Measurements from ENCODE around the gene NAGS. TPM values are rescaled to one million over a fixed set of nuclear protein-coding genes. Genes with fewer than 3 reads are reported as not detected.

Gene NAGS
- total RNA-seq, 1 experiment from 2014 or later = 3.7 TPM

DNA sequence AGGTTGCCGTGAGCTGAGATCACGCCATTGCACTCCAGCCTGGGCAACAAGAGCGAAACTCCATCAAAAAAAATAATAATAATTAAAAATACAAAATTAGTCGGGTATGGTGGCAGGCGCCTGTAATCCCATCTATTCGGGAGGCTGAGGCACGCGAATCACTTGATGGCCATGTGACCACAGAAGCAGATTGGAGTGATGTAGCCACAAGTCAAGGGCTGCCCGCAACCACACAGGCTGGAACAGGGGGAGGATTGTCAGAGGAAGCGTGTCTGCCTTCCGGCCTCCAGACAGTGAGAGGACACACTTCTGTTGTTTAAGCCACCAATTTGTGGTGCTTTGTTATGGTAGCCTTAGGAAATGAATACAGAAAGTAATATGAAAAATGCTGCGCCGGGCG, 11.8 kb upstream of the NAGS start:
- no peak overlapping the region for H2BK15ac ChIP-seq (ENCODE audit: low read depth, low read length)
- H2BK120ac ChIP-seq (ENCODE audit: low read depth, low read length, poor library complexity, severe bottlenecking) = no peak overlapping the region
- H3K18ac ChIP-seq (ENCODE audit: insufficient read length, low read depth, low read length) = no peak overlapping the region
- H3K4me3 Mint-ChIP-seq = no peak overlapping the region
- H2AFZ ChIP-seq (ENCODE audit: low read length) = no peak overlapping the region
- H4K8ac ChIP-seq (replicated peaks; ENCODE audit: insufficient read length, low read depth, low read length) = no peak overlapping the region
- no peaks in the 10 kb centered on the region for H4K20me1 ChIP-seq (ENCODE audit: control insufficient read depth, insufficient read depth, insufficient read length)
- no peak overlapping the region for H3T11ph ChIP-seq (ENCODE audit: low read length)
- H2AK5ac ChIP-seq (ENCODE audit: insufficient read length, low read length) = no peak overlapping the region
- no peaks in the 10 kb centered on the region for H3K36me3 Mint-ChIP-seq (ENCODE audit: insufficient read depth in 1 of 3, low read depth in 3 of 3)
- no peak overlapping the region for H4K5ac ChIP-seq (ENCODE audit: insufficient read length, low read depth, low read length)
- no peak overlapping the region for H2BK20ac ChIP-seq (ENCODE audit: low read depth, low read length, poor library complexity, severe bottlenecking)
- peaks cover 20% of the 10 kb centered on the region for H3K27me3 Mint-ChIP-seq (ENCODE audit: low read depth)
- H3K4me2 ChIP-seq (ENCODE audit: insufficient read depth, insufficient read length, low read length) = no peak overlapping the region
- no peak overlapping the region for H3K9ac ChIP-seq (ENCODE audit: extremely low read depth, insufficient read length, low read length)
- no peak overlapping the region for H3K23ac ChIP-seq (ENCODE audit: insufficient read length, low read depth, low read length)
- H3K27ac Mint-ChIP-seq = no peak overlapping the region
- H2BK12ac ChIP-seq (ENCODE audit: insufficient read length, low read depth, low read length) = no peak overlapping the region
- no peaks in the 10 kb centered on the region for H3K79me1 ChIP-seq (ENCODE audit: insufficient read depth, low read depth, low read length, poor library complexity, severe bottlenecking)
- no peaks in the 10 kb centered on the region for H3K9me3 Mint-ChIP-seq
- WGBS (ENCODE audit: extremely low coverage, insufficient read length, low lambda C conversion rate) = no CpG with 5 or more reads among the region's 14 CpGs
- H3K4ac ChIP-seq (ENCODE audit: low read depth, low read length) = no peak overlapping the region
- no peaks in the 10 kb centered on the region for H3K79me2 ChIP-seq (ENCODE audit: insufficient read depth, low read length)
- H3K14ac ChIP-seq (ENCODE audit: insufficient read depth, low read length) = no peak overlapping the region
- H2BK5ac ChIP-seq (ENCODE audit: insufficient read length, low read length) = no peak overlapping the region
- no peak overlapping the region for H3K56ac ChIP-seq (ENCODE audit: insufficient read length, low read depth, low read length)
- H3K4me1 ChIP-seq (ENCODE audit: insufficient read depth, low read length) = no peaks in the 10 kb centered on the region
- TF ChIP-seq, protein P1, sequence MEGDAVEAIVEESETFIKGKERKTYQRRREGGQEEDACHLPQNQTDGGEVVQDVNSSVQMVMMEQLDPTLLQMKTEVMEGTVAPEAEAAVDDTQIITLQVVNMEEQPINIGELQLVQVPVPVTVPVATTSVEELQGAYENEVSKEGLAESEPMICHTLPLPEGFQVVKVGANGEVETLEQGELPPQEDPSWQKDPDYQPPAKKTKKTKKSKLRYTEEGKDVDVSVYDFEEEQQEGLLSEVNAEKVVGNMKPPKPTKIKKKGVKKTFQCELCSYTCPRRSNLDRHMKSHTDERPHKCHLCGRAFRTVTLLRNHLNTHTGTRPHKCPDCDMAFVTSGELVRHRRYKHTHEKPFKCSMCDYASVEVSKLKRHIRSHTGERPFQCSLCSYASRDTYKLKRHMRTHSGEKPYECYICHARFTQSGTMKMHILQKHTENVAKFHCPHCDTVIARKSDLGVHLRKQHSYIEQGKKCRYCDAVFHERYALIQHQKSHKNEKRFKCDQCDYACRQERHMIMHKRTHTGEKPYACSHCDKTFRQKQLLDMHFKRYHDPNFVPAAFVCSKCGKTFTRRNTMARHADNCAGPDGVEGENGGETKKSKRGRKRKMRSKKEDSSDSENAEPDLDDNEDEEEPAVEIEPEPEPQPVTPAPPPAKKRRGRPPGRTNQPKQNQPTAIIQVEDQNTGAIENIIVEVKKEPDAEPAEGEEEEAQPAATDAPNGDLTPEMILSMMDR (conservative IDR thresholded peaks at IDR 0.05) = no peak
- peaks cover 6% of the 10 kb centered on the region for H3K23me2 ChIP-seq (ENCODE audit: insufficient read length, low read depth, low read length, poor library complexity, severe bottlenecking)
- no peak overlapping the region for H3K27ac ChIP-seq (ENCODE audit: insufficient read length, low read depth, low read length)
- no peak overlapping the region for H4K91ac ChIP-seq (ENCODE audit: insufficient read length, low read depth, low read length)
- no peaks in the 10 kb centered on the region for H3K27me3 ChIP-seq (ENCODE audit: insufficient read depth, low read length)
- H3K9me3 ChIP-seq (ENCODE audit: control insufficient read depth, low read depth, low read length) = no peaks in the 10 kb centered on the region
- H3K4me1 Mint-ChIP-seq = peaks cover 3 to 10% of the 10 kb centered on the region in 2 experiments; a peak in 3 of 4 replicates
- no peak for DNase-seq
